ENCODE data around the gene ANKRD27.

Gene ANKRD27

GRCh38 chr19:32675720-32676185 lies 773 bp upstream of the ANKRD27 start, which contains the start of gene RGS9BP:
TSS of gene RGS9BP (plus strand) at chr19:32675848. CDS start at chr19:32676264, 416 bp downstream.
- ATAC-seq = peak; percentile 88
- no peak for TF ChIP-seq ZNF565 (CRISPR knock-in tag; conservative IDR thresholded peaks at IDR 0.05; ENCODE audit: low read depth)
- no peak for TF ChIP-seq TOX (CRISPR knock-in tag; IDR thresholded peaks at IDR 0.05; ENCODE audit: borderline replicate concordance)
- TF ChIP-seq CREB5 (CRISPR knock-in tag; IDR thresholded peaks at IDR 0.05; ENCODE audit: low read depth) = no peak
- no peak for TF ChIP-seq ZFP30 (CRISPR knock-in tag; IDR thresholded peaks at IDR 0.05)
- no peak for TF ChIP-seq CSDC2 (CRISPR knock-in tag; IDR thresholded peaks at IDR 0.05)
- TF ChIP-seq BACH2 (CRISPR knock-in tag; IDR thresholded peaks at IDR 0.05; ENCODE audit: borderline replicate concordance) = no peak
- TF ChIP-seq ESRRG (CRISPR knock-in tag; IDR thresholded peaks at IDR 0.05) = no peak
- TF ChIP-seq RARB (CRISPR knock-in tag; IDR thresholded peaks at IDR 0.05) = no peak
- no peak for TF ChIP-seq POU6F1 (CRISPR knock-in tag; IDR thresholded peaks at IDR 0.05; ENCODE audit: borderline replicate concordance, low read depth)
- TF ChIP-seq TSHZ2 (CRISPR knock-in tag; IDR thresholded peaks at IDR 0.05) = no peak
- TF ChIP-seq ZC3H10 (CRISPR knock-in tag; IDR thresholded peaks at IDR 0.05) = no peak
- TF ChIP-seq PATZ1 (CRISPR knock-in tag; IDR thresholded peaks at IDR 0.05; ENCODE audit: borderline replicate concordance) = no peak
- no peak for TF ChIP-seq OSR1 (CRISPR knock-in tag; IDR thresholded peaks at IDR 0.05)
- no peak for TF ChIP-seq CSRNP3 (CRISPR knock-in tag; IDR thresholded peaks at IDR 0.05)
- TF ChIP-seq ARNTL (CRISPR knock-in tag; IDR thresholded peaks at IDR 0.05; ENCODE audit: borderline replicate concordance, low read depth) = no peak
- no peak for TF ChIP-seq GLIS3 (CRISPR knock-in tag; IDR thresholded peaks at IDR 0.05)
- no peak for TF ChIP-seq ZNF8 (CRISPR knock-in tag; IDR thresholded peaks at IDR 0.05)
- no peak for TF ChIP-seq TCF4 (CRISPR knock-in tag; IDR thresholded peaks at IDR 0.05; ENCODE audit: borderline replicate concordance)
- TF ChIP-seq ZNF70 (CRISPR knock-in tag; IDR thresholded peaks at IDR 0.05) = no peak
- TF ChIP-seq SNAI2 (CRISPR knock-in tag; IDR thresholded peaks at IDR 0.05) = no peak

- no peak for ATAC-seq
- no peak for TF ChIP-seq ISL1 (CRISPR knock-in tag; IDR thresholded peaks at IDR 0.05)
Measured at GRCh38 chr19:32674153-32674930, 638 bp downstream of the ANKRD27 start.

GRCh38 chr19:32673573-32673972 lies 1.4 kb downstream of the ANKRD27 start:
- TF ChIP-seq ISL1 (CRISPR knock-in tag; IDR thresholded peaks at IDR 0.05) = no peak
- TF ChIP-seq TSHZ2 (CRISPR knock-in tag; IDR thresholded peaks at IDR 0.05) = no peak
- TF ChIP-seq BACH2 (CRISPR knock-in tag; IDR thresholded peaks at IDR 0.05; ENCODE audit: borderline replicate concordance) = no peak
- TF ChIP-seq ARNTL (CRISPR knock-in tag; IDR thresholded peaks at IDR 0.05; ENCODE audit: borderline replicate concordance, low read depth) = no peak
- ATAC-seq = no peak
